EH (cell line): ENCODE measurements around the gene GPX8.

Experiments used
- DNase-seq: peaks from one replicate; pipeline ENCODE4 v3.0.0-alpha.2; 2015; ENCODE audit warnings: low read depth

GPX8 gene

DNA sequence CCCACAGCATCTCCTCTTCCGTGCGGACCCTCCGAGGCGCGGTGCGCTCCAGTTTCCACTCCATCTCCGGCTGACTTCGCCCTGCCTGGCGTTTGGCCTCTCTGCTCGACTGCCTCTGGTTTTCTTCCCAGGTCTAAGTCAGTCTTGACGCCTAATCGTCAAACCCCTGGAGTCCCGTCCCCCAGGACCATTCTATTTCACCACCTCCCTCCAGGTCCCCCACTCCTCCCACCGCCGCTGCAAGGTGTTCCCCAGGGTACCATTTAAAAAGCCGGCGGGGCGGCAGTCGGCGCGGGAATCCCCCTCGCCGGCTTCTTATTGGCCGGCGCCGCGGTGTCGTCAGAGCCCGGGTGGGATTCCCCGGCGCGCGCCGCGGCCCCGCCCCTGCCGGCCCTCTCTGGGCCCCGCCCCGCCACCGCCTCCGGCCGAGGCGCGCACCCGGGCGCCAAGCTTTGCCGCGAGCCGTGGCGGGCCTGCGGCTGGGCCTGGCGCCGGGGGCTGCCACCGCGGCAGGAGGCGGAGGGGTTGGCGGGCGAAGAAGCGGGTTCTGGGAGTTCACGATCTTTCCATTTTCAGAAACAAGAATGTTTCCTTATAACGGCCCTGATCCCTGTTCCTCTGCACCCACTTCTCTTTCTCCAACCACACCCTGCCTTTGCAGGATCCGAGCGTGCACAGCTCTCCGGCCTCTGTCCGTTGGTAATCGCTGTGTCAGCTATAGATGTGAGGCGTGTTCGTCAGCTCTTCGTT lies 13.1 kb downstream of the GPX8 start, which contains the start of gene CDC20B:
Gene CDC20B (minus strand): TSS at position 241 of the 750 bp plus-strand sequence. CDS start 177 bp downstream, at position 64.
- DNase-seq, result peak; percentile 73

DNA sequence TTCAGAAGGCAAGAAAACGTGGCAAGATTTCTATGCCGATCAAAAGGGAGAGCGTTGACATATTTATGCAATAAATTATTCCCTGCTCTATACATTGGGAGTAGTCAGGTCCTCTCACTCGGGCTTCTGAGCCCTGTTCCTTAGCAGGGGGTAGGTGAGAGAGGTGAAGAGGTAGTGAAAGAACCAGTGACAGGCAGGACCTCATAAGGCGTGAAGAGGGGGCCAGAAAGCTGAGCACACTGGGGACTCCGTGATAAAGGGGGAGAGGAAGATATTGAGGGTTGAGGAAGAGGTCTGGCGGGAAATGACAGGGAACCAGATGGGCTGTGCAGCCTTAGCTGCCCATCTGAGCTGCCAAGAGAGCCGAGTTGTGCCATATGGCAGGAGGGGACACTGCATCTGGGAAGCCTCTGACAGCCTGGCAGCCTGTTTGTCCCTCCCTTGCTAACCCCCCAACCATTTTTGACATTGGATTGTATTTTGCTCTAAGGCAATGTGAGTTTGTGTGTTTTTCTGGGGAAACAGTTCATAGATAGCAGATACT lies 13.8 kb downstream of the GPX8 start:
- DNase-seq, result no peak

DNA sequence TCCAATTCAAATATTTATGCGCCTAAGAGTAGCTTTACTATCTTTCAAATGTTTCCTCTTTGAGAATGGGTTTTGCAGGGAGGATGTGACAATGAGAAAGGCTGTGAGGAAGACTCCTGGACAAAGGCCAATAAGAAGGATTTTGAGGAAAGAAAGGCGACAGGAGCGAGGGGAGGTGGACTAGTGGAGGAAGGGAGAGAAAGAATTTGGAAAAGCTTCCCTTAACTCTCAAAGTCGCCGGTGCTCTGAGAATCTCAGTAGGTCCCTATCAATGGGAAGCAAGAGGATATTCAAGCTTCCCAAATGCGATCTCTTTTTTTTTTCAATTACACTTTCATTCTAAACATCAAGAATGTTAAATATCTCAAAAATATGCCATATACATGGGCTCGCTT lies 15.8 kb downstream of the GPX8 start:
- DNase-seq, result no peak

DNA sequence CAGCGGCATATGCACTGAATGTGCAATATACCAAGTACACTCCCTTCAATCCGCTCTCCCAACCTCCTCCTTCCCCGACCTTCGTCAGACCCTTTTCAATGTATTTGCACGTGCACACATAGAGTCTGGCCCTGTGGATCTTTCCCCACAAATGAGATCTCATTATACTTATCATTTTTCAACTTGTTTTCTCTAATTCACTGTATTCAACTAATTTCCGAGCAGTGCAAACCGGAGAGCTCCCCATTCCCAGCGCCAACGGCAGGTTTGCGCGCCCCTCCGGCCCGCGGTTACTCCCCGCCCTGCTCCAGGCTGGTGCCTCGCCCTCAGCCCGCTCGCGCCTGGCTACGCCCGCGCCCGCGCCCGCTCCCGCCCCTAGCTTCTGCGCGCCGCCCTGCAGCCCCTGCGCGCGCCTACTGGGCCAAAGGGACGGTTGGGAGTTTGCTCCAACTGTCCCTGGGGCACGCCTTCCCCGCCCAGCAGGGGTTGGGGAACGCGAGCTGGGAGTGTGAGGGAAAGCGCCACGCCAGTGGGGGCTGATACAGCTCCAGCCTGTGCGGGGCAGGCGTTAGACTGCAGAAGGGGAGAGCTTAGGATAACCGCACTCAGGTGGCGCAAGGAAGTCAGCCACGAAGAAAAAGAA lies 16.3 kb downstream of the GPX8 start:
- DNase-seq, result peak; percentile 22

DNA sequence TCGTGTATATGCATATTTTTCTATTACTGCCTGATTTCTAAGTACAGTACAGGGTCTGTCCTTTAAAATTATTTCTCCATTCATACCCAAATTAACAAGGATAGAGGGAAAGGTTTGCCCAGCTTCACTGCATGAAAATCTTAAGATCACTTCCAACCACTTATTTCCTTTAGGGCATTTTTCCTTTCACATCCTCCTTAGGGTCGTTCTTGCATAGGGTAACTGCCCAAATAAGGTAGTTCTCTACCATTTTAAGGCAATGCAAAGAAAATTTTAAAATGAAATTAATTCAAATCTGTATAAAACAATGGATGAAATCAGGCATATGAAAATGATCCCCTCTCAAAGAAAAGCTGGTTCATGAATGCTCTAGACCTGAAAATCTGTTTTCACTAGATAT lies 17.1 kb downstream of the GPX8 start:
- no peak for DNase-seq

DNA sequence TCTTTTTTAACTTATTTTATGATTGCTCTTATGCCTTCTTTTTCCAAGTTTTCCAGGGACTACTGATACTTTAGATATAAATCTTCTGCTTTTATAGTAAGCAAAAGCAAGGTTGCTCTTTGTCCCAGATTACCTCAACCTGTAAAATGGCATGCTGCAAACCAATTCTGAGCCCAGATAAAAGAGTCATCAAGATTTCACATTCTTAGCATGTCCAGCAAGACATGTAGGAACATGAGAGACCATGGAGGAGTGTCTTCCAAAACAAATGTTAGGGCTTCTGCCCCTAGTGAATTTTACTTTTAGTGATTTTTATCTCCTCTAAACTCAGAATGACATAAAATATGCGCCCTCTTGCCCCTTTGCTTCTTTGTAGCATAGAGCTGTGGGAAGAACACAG lies 20.0 kb downstream of the GPX8 start:
- DNase-seq, result no peak

DNA sequence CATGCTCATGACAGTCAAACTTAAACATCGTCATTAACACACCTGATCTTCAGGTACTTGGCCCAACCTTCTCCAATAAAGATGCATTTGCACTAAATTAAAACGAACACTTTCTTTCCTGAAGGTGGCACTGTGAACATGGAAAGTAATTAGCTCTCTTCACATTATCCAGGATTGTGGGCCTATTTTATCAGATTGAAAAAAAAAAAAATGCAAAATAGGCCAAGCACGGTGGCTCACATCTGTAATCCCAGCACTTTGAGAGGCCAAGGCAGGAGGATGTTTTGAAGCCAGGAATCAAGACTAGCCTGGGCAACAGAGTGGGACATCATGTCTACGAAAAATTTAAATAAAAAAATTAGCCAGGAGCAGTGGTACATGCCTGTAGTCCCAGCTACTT lies 27.4 kb downstream of the GPX8 start:
- no peak for DNase-seq

DNA sequence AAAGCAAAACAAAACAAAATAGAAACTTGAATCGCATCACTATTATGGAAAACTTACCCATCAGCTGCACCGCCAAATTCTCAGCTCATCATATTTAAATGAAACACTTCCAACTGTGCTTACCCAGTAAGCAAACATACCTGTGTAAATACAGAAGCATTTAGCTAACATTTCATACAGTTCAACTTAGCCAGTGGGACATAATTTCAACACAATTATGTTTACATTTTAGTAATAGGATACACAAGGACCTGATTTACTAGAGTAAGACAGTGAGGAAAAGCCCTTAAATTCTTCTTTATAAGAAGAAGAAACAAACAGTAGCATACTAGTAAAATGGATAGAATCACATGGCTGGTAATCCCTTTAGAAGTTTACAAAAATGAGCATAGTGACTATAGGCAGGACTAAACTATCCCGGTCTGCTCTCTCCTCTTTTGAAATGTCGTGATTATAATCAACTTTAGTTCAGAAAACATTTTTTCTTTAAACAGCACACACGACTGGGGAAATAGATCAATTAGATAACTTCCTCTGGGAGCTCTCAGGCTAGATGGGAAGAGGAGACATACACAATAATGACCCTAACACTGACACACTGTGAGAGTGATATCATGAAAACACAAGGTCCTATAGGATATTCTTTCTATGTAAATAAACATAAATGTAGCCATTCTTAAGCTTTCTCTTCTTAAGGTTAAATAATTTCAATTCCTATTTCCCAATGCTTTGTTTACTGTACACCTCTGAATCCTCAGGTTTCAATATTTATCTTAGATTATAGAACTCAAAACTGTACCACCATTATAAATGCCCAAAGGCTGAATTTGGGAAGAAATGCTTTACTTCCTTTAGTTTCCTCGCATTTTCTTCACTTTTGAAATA lies 28.9 kb downstream of the GPX8 start:
- DNase-seq, result no peak

DNA sequence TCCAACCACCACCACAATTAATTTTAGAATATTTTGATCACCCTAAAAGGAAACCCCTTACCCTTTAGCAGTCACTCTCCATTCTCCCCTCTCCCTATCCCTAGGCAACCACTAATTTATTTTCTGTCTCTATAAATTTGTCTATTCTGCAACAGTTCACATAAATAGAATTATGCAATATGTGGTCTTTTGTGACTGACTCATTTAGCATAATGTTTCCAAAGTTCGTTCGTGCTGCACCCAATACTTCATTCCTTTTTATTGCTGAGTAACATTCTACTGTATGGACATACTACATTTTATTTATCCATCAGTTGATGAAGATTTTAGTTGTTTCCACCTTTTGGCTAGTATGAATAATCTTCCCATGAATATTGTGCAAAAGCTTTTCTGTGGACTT lies 31.2 kb downstream of the GPX8 start:
- DNase-seq, result no peak

DNA sequence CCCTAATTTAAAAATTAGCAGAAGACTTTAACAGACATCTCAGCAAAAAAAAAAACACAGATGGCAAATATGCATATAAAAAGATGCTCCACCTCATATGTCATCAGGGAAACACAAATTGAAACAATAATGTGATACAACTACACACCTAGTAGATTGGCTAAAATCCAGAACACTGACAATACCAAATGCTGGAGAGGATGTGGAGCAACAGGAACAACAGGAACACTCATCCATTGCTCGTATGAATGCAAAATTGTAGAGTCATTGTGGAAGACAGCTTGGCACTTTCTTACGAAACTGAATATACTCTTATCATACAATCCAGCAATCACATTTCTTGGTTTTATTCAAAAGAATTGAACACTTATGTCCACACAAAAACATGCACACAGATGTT lies 45.0 kb downstream of the GPX8 start:
- no peak for DNase-seq

DNA sequence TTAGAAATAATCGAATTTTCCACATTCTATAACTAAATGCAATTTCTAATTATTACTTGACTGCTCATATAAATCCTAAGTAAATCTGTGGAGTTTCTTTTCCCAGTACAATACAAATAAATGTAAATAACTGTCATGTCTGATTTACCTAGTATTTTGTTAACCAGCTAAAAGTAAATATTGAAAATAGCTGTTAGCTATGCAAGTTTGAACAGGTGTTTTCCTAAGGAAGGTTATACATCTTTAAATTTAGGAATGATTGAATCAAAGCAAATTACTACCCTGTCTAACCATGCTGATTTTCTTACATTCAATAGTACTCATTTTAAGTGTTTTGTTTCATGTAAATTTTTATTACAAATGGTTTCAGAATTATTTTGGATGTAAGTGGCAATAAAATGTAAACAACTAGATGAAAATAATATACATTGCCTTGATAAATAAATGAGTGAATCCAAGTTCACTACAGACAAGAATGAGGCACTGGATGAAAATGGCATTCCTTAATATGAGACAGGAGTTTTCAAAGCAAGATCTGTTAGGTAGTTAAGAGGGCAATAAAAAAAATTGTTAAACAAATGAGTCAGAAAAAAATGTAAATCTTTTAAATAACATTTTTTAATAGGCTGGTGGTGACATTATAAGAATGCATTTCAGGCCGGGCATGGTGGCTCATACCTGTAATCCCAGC lies 51.4 kb downstream of the GPX8 start:
- no peak for DNase-seq
